RWPE1 (cell line): ENCODE measurements around the gene TET1.
"Not testable (repeated sequence)": the region's sequence is repeated elsewhere in the genome, so short reads cannot be mapped to it uniquely, and the experiment has no call there.

Experiments
- CTCF ChIA-PET: fragments of 350-600 bp; sonication (Branson Sonifier 250); formaldehyde crosslinking; extraction: SDS; loops from one replicate; lab custom pipeline; 2021; lab: Yijun Ruan, JAX
- POLR2A ChIA-PET: fragments of 400-600 bp; formaldehyde crosslinking; extraction: SDS; loops from one replicate; lab custom pipeline; 2020; ENCODE audit warnings: antibody characterized with exemption; ENCODE audit not compliant: low non-redundant PET; lab: Yijun Ruan, JAX
- DNase-seq: peaks from one replicate; pipeline ENCODE4 v3.0.0; 2012; ENCODE audit warnings: low spot score
- H3K27ac ChIP-seq: fragments of 450-650 bp; 2 replicates; pipeline ENCODE4 v1.5.1; 2017
- TF ChIP-seq, protein P1 (sequence below): fragments of 450-650 bp; conservative IDR thresholded peaks from 2 replicates; pipeline ENCODE4 v1.5.1; 2017; ENCODE audit warnings: low read depth, mild to moderate bottlenecking

TET1 gene

DNA sequence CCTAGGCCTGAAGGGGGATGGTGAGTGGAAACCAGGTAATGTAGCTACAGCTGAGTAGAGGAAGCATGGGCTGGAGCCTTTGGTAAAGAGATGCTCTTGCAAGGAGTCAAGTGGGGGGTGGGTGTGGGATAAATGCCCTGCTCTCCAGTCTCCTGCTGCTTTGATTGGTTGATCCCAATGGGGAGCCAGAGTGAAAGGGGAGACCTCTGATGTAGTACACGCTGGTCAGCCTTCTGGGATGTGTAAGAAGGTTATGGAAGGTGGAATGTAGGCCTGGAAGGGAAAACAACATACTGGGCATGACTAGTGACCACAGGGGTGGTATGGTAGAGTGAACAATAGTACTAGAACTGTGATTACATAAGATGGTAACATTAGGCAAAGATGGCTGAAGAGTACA lies 44.3 kb downstream of the TET1 start:
- POLR2A ChIA-PET = no interaction called here
- CTCF ChIA-PET = interaction anchor here (0.7 kb wide), 1 partner anchor 40 kb away, joined by 3 read pairs; no protein-coding TSS in a partner anchor
- DNase-seq = no peak
- H3K27ac ChIP-seq = no peak overlapping the region
- TF ChIP-seq, protein P1, sequence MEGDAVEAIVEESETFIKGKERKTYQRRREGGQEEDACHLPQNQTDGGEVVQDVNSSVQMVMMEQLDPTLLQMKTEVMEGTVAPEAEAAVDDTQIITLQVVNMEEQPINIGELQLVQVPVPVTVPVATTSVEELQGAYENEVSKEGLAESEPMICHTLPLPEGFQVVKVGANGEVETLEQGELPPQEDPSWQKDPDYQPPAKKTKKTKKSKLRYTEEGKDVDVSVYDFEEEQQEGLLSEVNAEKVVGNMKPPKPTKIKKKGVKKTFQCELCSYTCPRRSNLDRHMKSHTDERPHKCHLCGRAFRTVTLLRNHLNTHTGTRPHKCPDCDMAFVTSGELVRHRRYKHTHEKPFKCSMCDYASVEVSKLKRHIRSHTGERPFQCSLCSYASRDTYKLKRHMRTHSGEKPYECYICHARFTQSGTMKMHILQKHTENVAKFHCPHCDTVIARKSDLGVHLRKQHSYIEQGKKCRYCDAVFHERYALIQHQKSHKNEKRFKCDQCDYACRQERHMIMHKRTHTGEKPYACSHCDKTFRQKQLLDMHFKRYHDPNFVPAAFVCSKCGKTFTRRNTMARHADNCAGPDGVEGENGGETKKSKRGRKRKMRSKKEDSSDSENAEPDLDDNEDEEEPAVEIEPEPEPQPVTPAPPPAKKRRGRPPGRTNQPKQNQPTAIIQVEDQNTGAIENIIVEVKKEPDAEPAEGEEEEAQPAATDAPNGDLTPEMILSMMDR = no peak

- DNase-seq = no peak
- TF ChIP-seq, protein P1 = no peak
- no peak overlapping the region for H3K27ac ChIP-seq
- POLR2A ChIA-PET = no interaction called here
- CTCF ChIA-PET = interaction anchor here (0.6 to 0.7 kb wide), 4 partner anchors 24 to 825 kb away, joined by 3 to 7 read pairs (median 4); no protein-coding TSS in a partner anchor
Measured at GRCh38 chr10:68606918-68607317, 46.8 kb downstream of the TET1 start.

DNA sequence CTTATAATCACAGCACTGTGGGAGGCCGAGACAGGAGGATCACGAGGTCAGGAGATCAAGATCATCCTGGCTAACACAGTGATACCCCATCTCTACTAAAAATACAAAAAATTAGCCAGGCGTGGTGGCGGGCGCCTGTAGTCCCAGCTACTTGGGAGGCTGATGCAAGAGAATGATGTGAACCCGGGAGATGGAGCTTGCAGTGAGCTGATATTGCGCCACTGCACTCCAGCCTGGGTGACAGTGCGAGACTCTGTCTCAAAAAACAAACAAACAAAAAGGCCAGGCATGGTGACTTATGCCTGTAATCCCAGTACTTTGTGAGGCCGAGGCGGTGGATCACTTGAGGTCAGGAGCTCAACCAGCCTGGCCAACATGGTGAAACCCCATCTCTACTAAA lies 49.9 kb downstream of the TET1 start:
- CTCF ChIA-PET, H3K27ac ChIP-seq, POLR2A ChIA-PET, DNase-seq: not testable (repeated sequence)

DNA sequence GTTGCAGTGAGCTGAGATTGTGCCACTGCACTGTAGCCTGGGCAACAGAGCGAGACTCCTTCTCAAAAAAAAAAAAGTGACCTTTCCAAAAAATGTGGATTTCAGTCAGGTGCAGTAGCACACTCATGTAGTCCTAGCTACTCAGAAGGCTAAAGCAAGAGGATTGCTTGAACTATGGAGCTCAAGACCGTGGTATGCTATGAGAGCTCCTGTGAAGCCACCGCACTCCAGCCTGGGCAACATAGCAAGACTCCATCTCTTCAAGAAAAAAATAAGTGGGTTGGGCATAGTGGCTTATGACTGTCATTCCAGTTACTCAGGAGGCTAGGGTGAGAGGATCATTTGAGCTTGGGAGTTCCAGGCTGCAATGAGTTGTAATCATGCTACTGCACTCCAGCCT lies 51.1 kb downstream of the TET1 start:
- TF ChIP-seq, protein P1 = no peak
- H3K27ac ChIP-seq = no peak overlapping the region
- DNase-seq = no peak
- ChIA-PET CTCF (interaction anchor here (0.6 kb wide), 1 partner anchor 171 kb away, joined by 3 read pairs; no protein-coding TSS in a partner anchor), POLR2A (interaction anchor here (0.6 kb wide), 1 partner anchor 43 kb away, joined by 6 read pairs; no protein-coding TSS in a partner anchor)

DNA sequence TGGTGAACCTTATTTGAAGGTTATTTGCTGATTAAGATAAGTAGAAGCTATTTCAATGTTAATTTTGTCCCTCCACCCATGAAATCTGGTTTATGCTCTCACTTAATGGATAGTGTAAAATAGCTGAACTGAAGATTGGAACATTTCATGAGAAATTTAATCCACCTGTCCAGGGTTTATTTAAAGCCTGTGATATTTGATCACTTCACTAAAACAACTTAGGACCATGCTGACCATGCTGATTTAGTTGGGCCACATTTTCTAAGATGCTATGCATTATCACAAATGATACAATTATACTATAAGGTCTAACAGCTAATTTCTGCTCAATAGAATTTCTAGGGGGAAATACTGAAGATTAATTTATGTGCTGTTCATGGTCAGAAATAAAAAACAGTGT lies 53.8 kb downstream of the TET1 start:
- CTCF ChIA-PET, POLR2A ChIA-PET, DNase-seq, H3K27ac ChIP-seq: not testable (repeated sequence)

DNA sequence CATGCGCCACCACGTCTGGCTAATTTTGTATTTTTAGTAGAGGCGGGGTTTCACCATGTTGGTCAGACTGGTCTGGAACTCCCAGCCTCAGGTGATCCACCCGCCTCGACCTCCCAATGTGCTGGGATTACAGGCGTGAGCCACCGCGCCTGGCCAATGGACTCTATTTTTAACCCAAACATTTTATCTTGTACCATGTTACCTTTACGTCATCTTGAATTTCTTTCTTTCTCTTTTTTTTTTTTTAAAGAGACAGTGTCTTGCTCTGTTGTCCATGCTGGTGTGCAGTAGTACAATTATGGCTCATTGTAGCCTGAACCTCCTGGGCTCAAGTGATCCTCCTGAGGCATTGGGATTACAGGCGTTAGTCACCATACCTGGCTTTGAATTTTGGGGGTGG lies 57.6 kb downstream of the TET1 start:
- POLR2A ChIA-PET, CTCF ChIA-PET, DNase-seq, H3K27ac ChIP-seq: not testable (repeated sequence)

DNA sequence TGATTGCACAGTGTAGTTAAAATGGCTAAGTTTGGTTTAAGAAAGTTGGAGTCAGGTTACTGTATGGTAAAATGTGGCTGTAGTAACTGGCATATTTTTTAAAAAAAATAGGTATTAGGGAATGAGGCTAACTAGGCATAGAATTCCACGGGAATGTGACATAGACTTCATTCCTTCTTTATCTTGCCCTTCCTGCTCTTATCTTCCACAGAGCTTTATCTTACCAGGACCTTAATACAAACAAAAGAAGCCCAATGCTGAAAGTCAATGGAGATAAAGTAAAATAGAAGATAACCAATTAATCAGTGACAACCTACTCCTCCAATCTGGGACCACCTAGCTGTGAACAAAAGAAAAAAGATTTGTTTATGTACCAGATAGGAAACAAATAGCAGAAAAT lies 58.1 kb downstream of the TET1 start:
- POLR2A ChIA-PET = no interaction called here
- no peak overlapping the region for H3K27ac ChIP-seq
- CTCF ChIA-PET = no interaction called here
- TF ChIP-seq, protein P1 = no peak
- no peak for DNase-seq

- CTCF ChIA-PET = no interaction called here
- no peak for DNase-seq
- POLR2A ChIA-PET = no interaction called here
- H3K27ac ChIP-seq = no peak overlapping the region
- TF ChIP-seq, protein P1 = no peak
Measured at GRCh38 chr10:68619595-68619994, 59.5 kb downstream of the TET1 start.
